SU-DHL-6 (cell line): ENCODE data around the gene OSBP2.

ENCODE experiments used
- H2AFZ ChIP-seq: fragments of 200-600 bp; sonication (generic); 2 replicates; pipeline ENCODE4 v1.6.1; 2014; ENCODE audit warnings: low read depth, mild to moderate bottlenecking, moderate library complexity, mixed read lengths, antibody characterized with exemption, low read length; ENCODE audit not compliant: severe bottlenecking
- H3F3A ChIP-seq: fragments of 200-600 bp; shearing (Covaris generic); 2 replicates; pipeline ENCODE4 v1.6.0; 2016; ENCODE audit warnings: antibody characterized with exemption, mild to moderate bottlenecking; ENCODE audit not compliant: insufficient read depth
- H3K27ac ChIP-seq: fragments of 200-600 bp; sonication (generic); 2 replicates; pipeline ENCODE4 v1.5.1; 2016; ENCODE audit warnings: low read depth, mild to moderate bottlenecking, low read length, moderate library complexity, mixed read lengths
- H3K27me3 ChIP-seq: fragments of 200-600 bp; sonication (generic), shearing (Covaris generic); 2 replicates; pipeline ENCODE4 v1.6.0; 2014; ENCODE audit warnings: mild to moderate bottlenecking, low read length
- H3K36me3 ChIP-seq: fragments of 200-600 bp; sonication (generic); 2 replicates; pipeline ENCODE4 v1.6.1; 2014; ENCODE audit warnings: mild to moderate bottlenecking, low read length, mixed read lengths
- H3K4me2 ChIP-seq: fragments of 300-600, 200-600 bp; shearing (Covaris generic), sonication (generic); 2 replicates; pipeline ENCODE4 v1.6.0; 2014; ENCODE audit warnings: low read length, low read depth, mild to moderate bottlenecking; ENCODE audit not compliant: poor library complexity, severe bottlenecking
- H3K4me3 ChIP-seq: fragments of 200-600 bp; sonication (generic); 2 replicates; pipeline ENCODE4 v1.5.1; 2014; ENCODE audit warnings: antibody characterized with exemption, low read length, mild to moderate bottlenecking, mixed read lengths; ENCODE audit not compliant: insufficient read depth, poor library complexity, severe bottlenecking
- H3K79me2 ChIP-seq: fragments of 200-600 bp; sonication (generic); 2 replicates; pipeline ENCODE4 v1.6.1; 2014; ENCODE audit warnings: mild to moderate bottlenecking, low read length, moderate library complexity; ENCODE audit not compliant: insufficient read depth
- H3K9ac ChIP-seq: fragments of 200-600 bp; sonication (generic); 2 replicates; pipeline ENCODE4 v1.7.0; 2014; ENCODE audit warnings: mild to moderate bottlenecking, low read length
- H3K9me2 ChIP-seq: fragments of 200-600 bp; sonication (generic); replicated peaks from 2 replicates; pipeline ENCODE4 v1.6.1; 2014; ENCODE audit warnings: low read length; ENCODE audit not compliant: insufficient read depth
- H3K9me3 ChIP-seq: fragments of 200-600 bp; sonication (generic); 2 replicates; pipeline ENCODE4 v1.6.1; 2014; ENCODE audit warnings: low read length, mixed read lengths; ENCODE audit not compliant: insufficient read depth
- H4K20me1 ChIP-seq: fragments of 200-600 bp; sonication (generic); 2 replicates; pipeline ENCODE4 v1.6.1; 2014; ENCODE audit warnings: low read depth, mild to moderate bottlenecking, antibody characterized with exemption, low read length, moderate library complexity, mixed read lengths
- CTCF ChIP-seq: fragments of 200-600 bp; sonication (generic); IDR thresholded peaks from one replicate; pipeline ENCODE4 v1.5.1; 2017; ENCODE audit warnings: antibody characterized with exemption, mild to moderate bottlenecking, low read length, moderate library complexity; ENCODE audit not compliant: insufficient read depth, poor library complexity, severe bottlenecking
- EZH2phosphoT487 ChIP-seq: fragments of 200-600 bp; sonication (generic), shearing (Covaris generic); conservative IDR thresholded peaks from 2 replicates; pipeline ENCODE4 v1.6.1; 2018; ENCODE audit warnings: mild to moderate bottlenecking, antibody characterized with exemption, low read length, moderate library complexity, mixed read lengths

Gene OSBP2

GRCh38 chr22:30687358-30687757 is 7.3 kb upstream of the OSBP2 start:
- Histone ChIP-seq H4K20me1 (no peaks in the 10 kb centered on the region), H3K27me3 (no peaks in the 10 kb centered on the region), H3K36me3 (no peaks in the 10 kb centered on the region), H3K9me2 (no peaks in the 10 kb centered on the region), H3K4me2 (no peak overlapping the region), H3F3A (no peaks in the 10 kb centered on the region), H3K9me3 (no peaks in the 10 kb centered on the region), H2AFZ (no peak overlapping the region), H3K79me2 (no peaks in the 10 kb centered on the region), H3K4me3 (no peak overlapping the region), H3K27ac (no peak overlapping the region), H3K9ac (no peak overlapping the region)
- TF ChIP-seq EZH2phosphoT487 (no peak), CTCF (no peak)

GRCh38 chr22:30689622-30690021 is 5.1 kb upstream of the OSBP2 start:
- H3K9me2 ChIP-seq = no peaks in the 10 kb centered on the region
- no peaks in the 10 kb centered on the region for H3K79me2 ChIP-seq
- no peak for TF ChIP-seq EZH2phosphoT487
- no peak for TF ChIP-seq CTCF
- H3K27ac ChIP-seq = no peak overlapping the region
- no peak overlapping the region for H3K4me3 ChIP-seq
- H3F3A ChIP-seq = no peaks in the 10 kb centered on the region
- no peaks in the 10 kb centered on the region for H3K36me3 ChIP-seq
- no peak overlapping the region for H3K9ac ChIP-seq
- H3K9me3 ChIP-seq = no peaks in the 10 kb centered on the region
- no peak overlapping the region for H2AFZ ChIP-seq
- no peak overlapping the region for H3K4me2 ChIP-seq
- H3K27me3 ChIP-seq = no peaks in the 10 kb centered on the region
- no peaks in the 10 kb centered on the region for H4K20me1 ChIP-seq

GRCh38 chr22:30691204-30691603 is 3.5 kb upstream of the OSBP2 start:
- Histone ChIP-seq H3K9ac (no peak overlapping the region), H3K4me2 (no peak overlapping the region), H3K9me3 (no peaks in the 10 kb centered on the region), H3K27ac (no peak overlapping the region), H3K27me3 (no peaks in the 10 kb centered on the region), H3K36me3 (no peaks in the 10 kb centered on the region), H4K20me1 (no peaks in the 10 kb centered on the region), H3F3A (no peaks in the 10 kb centered on the region), H2AFZ (no peak overlapping the region), H3K9me2 (no peaks in the 10 kb centered on the region), H3K4me3 (no peak overlapping the region), H3K79me2 (no peaks in the 10 kb centered on the region)
- TF ChIP-seq CTCF (no peak), EZH2phosphoT487 (no peak)
